ENCODE data around the gene LURAP1L. TPM values are rescaled to one million over a fixed set of nuclear protein-coding genes. Genes with fewer than 3 reads are reported as not detected.

LURAP1L gene
- total RNA-seq, 1 experiment from 2014 or later, result 1.7 TPM

DNA sequence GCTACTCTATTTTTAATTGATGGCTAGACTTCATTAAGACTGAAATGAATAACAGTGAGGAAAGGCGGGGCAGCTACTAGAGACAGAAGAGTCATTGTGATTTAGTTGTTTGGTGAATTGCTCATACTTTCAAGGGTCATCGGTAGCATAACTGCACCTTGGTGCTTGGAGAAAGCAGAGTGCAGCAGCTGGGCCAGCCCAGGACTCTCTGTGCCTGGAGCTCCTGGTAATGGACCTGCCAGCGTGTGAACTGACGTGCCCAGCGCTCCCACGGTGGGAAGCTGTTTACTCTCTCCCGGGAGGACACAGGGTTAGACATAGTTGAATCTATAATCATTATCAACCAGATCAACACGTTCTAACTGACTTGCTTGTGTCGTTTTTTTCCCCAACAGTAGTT, 42.9 kb downstream of the LURAP1L start (continued):
- TF ChIP-seq ZNF425 (CRISPR knock-in tag; conservative IDR thresholded peaks at IDR 0.05), result no peak
- TF ChIP-seq CBFB (CRISPR knock-in tag; IDR thresholded peaks at IDR 0.05; ENCODE audit: low read depth), result no peak
- no peak for TF ChIP-seq HMGA2 (CRISPR knock-in tag; IDR thresholded peaks at IDR 0.05)
- no peak for TF ChIP-seq PRRX2 (CRISPR knock-in tag; IDR thresholded peaks at IDR 0.05)
- TF ChIP-seq USF1 (CRISPR knock-in tag; IDR thresholded peaks at IDR 0.05), result no peak
- TF ChIP-seq ZNF281 (CRISPR knock-in tag; IDR thresholded peaks at IDR 0.05), result no peak

DNA sequence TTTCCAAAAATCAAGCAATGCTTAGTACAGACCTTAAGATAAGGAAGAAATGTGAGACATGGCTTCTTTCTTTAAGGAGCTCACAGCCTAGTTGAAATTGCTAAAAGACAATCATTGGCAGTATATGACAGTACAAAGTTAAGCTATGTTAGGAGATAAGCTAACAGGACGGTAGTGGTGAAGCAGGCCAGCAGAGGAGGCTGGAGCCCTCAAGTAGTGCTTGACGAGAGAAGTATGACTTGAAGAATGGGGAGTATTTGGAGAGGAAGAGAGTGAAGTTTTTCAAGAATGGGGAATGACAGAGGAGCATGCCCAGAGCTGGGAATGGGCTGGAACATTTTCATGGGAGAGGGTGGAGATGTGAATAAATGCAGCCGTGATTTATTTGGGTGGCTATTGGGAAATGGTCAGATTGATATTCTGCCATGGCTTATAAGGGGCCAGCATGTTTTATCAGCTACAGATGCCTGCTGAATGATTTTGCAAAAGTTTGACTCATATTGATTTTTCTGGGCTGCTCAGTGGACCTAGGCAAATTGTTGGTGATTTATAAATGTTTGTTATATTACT, 43.7 kb downstream of the LURAP1L start:
- no peaks in the 10 kb centered on the region for H3K36me3 Mint-ChIP-seq
- no peaks in the 10 kb centered on the region for H3K9me3 Mint-ChIP-seq
- CTCF ChIA-PET, result interaction anchor here (0.8 to 1.5 kb wide), 4 partner anchors 42 to 99 kb away, joined by 3 to 4 read pairs (median 4); no protein-coding TSS in a partner anchor
- no peak overlapping the region for H3K27ac Mint-ChIP-seq
- no peak overlapping the region for H3K4me3 Mint-ChIP-seq
- ATAC-seq (no peak), DNase-seq (ENCODE audit: low spot score) (no peak)
- peaks cover 9% of the 10 kb centered on the region; the same call in 1 of the 2 replicates for H3K4me1 Mint-ChIP-seq
- H3K27me3 Mint-ChIP-seq (ENCODE audit: low read depth), result no peaks in the 10 kb centered on the region
- POLR2A ChIA-PET, result no interaction called here
- no peak for TF ChIP-seq EMX1 (CRISPR knock-in tag; IDR thresholded peaks at IDR 0.05)
- no peak for TF ChIP-seq ZNF423 (CRISPR knock-in tag; IDR thresholded peaks at IDR 0.05)
- TF ChIP-seq ZBTB43 (CRISPR knock-in tag; IDR thresholded peaks at IDR 0.05), result no peak
- TF ChIP-seq, protein P1, sequence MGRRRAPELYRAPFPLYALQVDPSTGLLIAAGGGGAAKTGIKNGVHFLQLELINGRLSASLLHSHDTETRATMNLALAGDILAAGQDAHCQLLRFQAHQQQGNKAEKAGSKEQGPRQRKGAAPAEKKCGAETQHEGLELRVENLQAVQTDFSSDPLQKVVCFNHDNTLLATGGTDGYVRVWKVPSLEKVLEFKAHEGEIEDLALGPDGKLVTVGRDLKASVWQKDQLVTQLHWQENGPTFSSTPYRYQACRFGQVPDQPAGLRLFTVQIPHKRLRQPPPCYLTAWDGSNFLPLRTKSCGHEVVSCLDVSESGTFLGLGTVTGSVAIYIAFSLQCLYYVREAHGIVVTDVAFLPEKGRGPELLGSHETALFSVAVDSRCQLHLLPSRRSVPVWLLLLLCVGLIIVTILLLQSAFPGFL (CRISPR knock-in tag; IDR thresholded peaks at IDR 0.05; ENCODE audit: borderline replicate concordance), result no peak
- TF ChIP-seq, protein P2, sequence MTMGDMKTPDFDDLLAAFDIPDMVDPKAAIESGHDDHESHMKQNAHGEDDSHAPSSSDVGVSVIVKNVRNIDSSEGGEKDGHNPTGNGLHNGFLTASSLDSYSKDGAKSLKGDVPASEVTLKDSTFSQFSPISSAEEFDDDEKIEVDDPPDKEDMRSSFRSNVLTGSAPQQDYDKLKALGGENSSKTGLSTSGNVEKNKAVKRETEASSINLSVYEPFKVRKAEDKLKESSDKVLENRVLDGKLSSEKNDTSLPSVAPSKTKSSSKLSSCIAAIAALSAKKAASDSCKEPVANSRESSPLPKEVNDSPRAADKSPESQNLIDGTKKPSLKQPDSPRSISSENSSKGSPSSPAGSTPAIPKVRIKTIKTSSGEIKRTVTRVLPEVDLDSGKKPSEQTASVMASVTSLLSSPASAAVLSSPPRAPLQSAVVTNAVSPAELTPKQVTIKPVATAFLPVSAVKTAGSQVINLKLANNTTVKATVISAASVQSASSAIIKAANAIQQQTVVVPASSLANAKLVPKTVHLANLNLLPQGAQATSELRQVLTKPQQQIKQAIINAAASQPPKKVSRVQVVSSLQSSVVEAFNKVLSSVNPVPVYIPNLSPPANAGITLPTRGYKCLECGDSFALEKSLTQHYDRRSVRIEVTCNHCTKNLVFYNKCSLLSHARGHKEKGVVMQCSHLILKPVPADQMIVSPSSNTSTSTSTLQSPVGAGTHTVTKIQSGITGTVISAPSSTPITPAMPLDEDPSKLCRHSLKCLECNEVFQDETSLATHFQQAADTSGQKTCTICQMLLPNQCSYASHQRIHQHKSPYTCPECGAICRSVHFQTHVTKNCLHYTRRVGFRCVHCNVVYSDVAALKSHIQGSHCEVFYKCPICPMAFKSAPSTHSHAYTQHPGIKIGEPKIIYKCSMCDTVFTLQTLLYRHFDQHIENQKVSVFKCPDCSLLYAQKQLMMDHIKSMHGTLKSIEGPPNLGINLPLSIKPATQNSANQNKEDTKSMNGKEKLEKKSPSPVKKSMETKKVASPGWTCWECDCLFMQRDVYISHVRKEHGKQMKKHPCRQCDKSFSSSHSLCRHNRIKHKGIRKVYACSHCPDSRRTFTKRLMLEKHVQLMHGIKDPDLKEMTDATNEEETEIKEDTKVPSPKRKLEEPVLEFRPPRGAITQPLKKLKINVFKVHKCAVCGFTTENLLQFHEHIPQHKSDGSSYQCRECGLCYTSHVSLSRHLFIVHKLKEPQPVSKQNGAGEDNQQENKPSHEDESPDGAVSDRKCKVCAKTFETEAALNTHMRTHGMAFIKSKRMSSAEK (CRISPR knock-in tag; IDR thresholded peaks at IDR 0.05; ENCODE audit: borderline replicate concordance), result no peak
- no peak for TF ChIP-seq GRHL2 (CRISPR knock-in tag; IDR thresholded peaks at IDR 0.05; ENCODE audit: insufficient replicate concordance, severe bottlenecking)
- no peak for TF ChIP-seq NR2C2 (CRISPR knock-in tag; IDR thresholded peaks at IDR 0.05)
- TF ChIP-seq ZNF416 (CRISPR knock-in tag; IDR thresholded peaks at IDR 0.05), result no peak
- TF ChIP-seq FOXJ3 (CRISPR knock-in tag; IDR thresholded peaks at IDR 0.05; ENCODE audit: borderline replicate concordance), result no peak
- TF ChIP-seq ZNF396 (CRISPR knock-in tag; IDR thresholded peaks at IDR 0.05; ENCODE audit: borderline replicate concordance), result no peak
- TF ChIP-seq E2F4 (CRISPR knock-in tag; IDR thresholded peaks at IDR 0.05; ENCODE audit: borderline replicate concordance, low read depth), result no peak
- TF ChIP-seq TEAD4 (CRISPR knock-in tag; IDR thresholded peaks at IDR 0.05), result no peak
- TF ChIP-seq, protein P3, sequence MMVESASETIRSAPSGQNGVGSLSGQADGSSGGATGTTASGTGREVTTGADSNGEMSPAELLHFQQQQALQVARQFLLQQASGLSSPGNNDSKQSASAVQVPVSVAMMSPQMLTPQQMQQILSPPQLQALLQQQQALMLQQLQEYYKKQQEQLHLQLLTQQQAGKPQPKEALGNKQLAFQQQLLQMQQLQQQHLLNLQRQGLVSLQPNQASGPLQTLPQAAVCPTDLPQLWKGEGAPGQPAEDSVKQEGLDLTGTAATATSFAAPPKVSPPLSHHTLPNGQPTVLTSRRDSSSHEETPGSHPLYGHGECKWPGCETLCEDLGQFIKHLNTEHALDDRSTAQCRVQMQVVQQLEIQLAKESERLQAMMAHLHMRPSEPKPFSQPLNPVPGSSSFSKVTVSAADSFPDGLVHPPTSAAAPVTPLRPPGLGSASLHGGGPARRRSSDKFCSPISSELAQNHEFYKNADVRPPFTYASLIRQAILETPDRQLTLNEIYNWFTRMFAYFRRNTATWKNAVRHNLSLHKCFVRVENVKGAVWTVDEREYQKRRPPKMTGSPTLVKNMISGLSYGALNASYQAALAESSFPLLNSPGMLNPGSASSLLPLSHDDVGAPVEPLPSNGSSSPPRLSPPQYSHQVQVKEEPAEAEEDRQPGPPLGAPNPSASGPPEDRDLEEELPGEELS (CRISPR knock-in tag; IDR thresholded peaks at IDR 0.05), result no peak
- TF ChIP-seq GABPB1 (CRISPR knock-in tag; IDR thresholded peaks at IDR 0.05), result no peak

All from WTC11 (cell line).